ENCODE results near the gene NDUFB1. TPM values are rescaled to one million over a fixed set of nuclear protein-coding genes. Genes with fewer than 3 reads are reported as not detected.

The NDUFB1 gene
- total RNA-seq, 1 experiment from 2014 or later, result 32.2 TPM

- H3K9me2 ChIP-seq (ENCODE audit: insufficient read depth), result no peaks in the 10 kb centered on the region
Observed at GRCh38 chr14:92160619-92161018, 39.1 kb upstream of the NDUFB1 start.

GRCh38 chr14:92154283-92154942 lies 32.9 kb upstream of the NDUFB1 start:
- H3K9me3 ChIP-seq (ENCODE audit: insufficient read depth, low read depth), result no peaks in the 10 kb centered on the region
- no TSS peak for BruUV-seq (replicated peaks)
- TF ChIP-seq EZH2 (IDR thresholded peaks at IDR 0.05; ENCODE audit: low read depth) (no peak), CTCF (conservative IDR thresholded peaks at IDR 0.05) (no peak)
- no peak overlapping the region for H3K4me3 ChIP-seq
- H2AFZ ChIP-seq, result no peak overlapping the region
- H3K4me1 ChIP-seq (replicated peaks; ENCODE audit: insufficient read depth), result peaks cover 22% of the 10 kb centered on the region
- intact Hi-C loops (cut with micrococcal nuclease; ENCODE audit: unreplicated experiment), result no loop called here
- no peaks in the 10 kb centered on the region; the same call in 1 of the 2 replicates for H3K36me3 ChIP-seq (ENCODE audit: low read depth)
- peak overlapping the region; percentile 63 for H3K27ac ChIP-seq
- H3K79me2 ChIP-seq (ENCODE audit: low read depth), result no peaks in the 10 kb centered on the region
- 0 out of 2 replicates have a peak, but pooled peaks cover 6% of the 10 kb centered on the region for H4K20me1 ChIP-seq (ENCODE audit: insufficient read depth)
- ChIA-PET POLR2A (ENCODE audit: unreplicated experiment) (no interaction called here), CTCF (no interaction called here)
- H3K4me2 ChIP-seq, result no peak overlapping the region
- peak in 1 of 2 experiments; percentile 69 for DNase-seq
- no peaks in the 10 kb centered on the region for H3K27me3 ChIP-seq (ENCODE audit: insufficient read depth, low read depth)
- no peaks in the 10 kb centered on the region for H3K9me2 ChIP-seq (ENCODE audit: insufficient read depth)
- H3F3A ChIP-seq (ENCODE audit: insufficient read depth, low read depth), result peaks cover 16% of the 10 kb centered on the region; the same call in 1 of the 2 replicates

More at GRCh38 chr14:92160619-92161018, 39.1 kb upstream of the NDUFB1 start:
- H3F3A ChIP-seq (ENCODE audit: insufficient read depth, low read depth), result 0 out of 2 replicates have a peak, but pooled peaks cover 5% of the 10 kb centered on the region
- no peak for TF ChIP-seq CTCF (conservative IDR thresholded peaks at IDR 0.05)
- no peak for TF ChIP-seq EZH2 (IDR thresholded peaks at IDR 0.05; ENCODE audit: low read depth)
- H4K20me1 ChIP-seq (ENCODE audit: insufficient read depth), result no peaks in the 10 kb centered on the region
- H3K79me2 ChIP-seq (ENCODE audit: low read depth), result no peaks in the 10 kb centered on the region
- no peaks in the 10 kb centered on the region for H3K9me3 ChIP-seq (ENCODE audit: insufficient read depth, low read depth)
- POLR2A ChIA-PET (ENCODE audit: unreplicated experiment), result no interaction called here
- BruUV-seq (replicated peaks), result no TSS peak
- peaks cover 13% of the 10 kb centered on the region for H3K4me1 ChIP-seq (replicated peaks; ENCODE audit: insufficient read depth)
- DNase-seq, result peak in 1 of 2 experiments; percentile 63
- H3K27ac ChIP-seq, result peak overlapping the region; percentile 61
- no peak overlapping the region for H2AFZ ChIP-seq
- H3K4me3 ChIP-seq, result no peak overlapping the region
- H3K27me3 ChIP-seq (ENCODE audit: insufficient read depth, low read depth), result no peaks in the 10 kb centered on the region
- CTCF ChIA-PET, result no interaction called here
- peak overlapping the region; percentile 42 for H3K4me2 ChIP-seq
- peaks cover 10% of the 10 kb centered on the region; the same call in 1 of the 2 replicates for H3K36me3 ChIP-seq (ENCODE audit: low read depth)
- intact Hi-C loops (cut with micrococcal nuclease; ENCODE audit: unreplicated experiment), result no loop called here

- Histone ChIP-seq H3K4me3 (no peak overlapping the region), H3F3A (ENCODE audit: insufficient read depth, low read depth) (peaks cover 16% of the 10 kb centered on the region; the same call in 1 of the 2 replicates), H3K9me3 (ENCODE audit: insufficient read depth, low read depth) (no peaks in the 10 kb centered on the region), H4K20me1 (ENCODE audit: insufficient read depth) (0 out of 2 replicates have a peak, but pooled peaks cover 6% of the 10 kb centered on the region), H3K9me2 (ENCODE audit: insufficient read depth) (no peaks in the 10 kb centered on the region), H2AFZ (no peak overlapping the region), H3K79me2 (ENCODE audit: low read depth) (no peaks in the 10 kb centered on the region), H3K4me1 (replicated peaks; ENCODE audit: insufficient read depth) (peaks cover 22% of the 10 kb centered on the region), H3K36me3 (ENCODE audit: low read depth) (no peaks in the 10 kb centered on the region; the same call in 1 of the 2 replicates), H3K4me2 (no peak overlapping the region), H3K27ac (peak overlapping the region; percentile 63), H3K27me3 (ENCODE audit: insufficient read depth, low read depth) (no peaks in the 10 kb centered on the region)
- POLR2A ChIA-PET (ENCODE audit: unreplicated experiment), result no interaction called here
- CTCF ChIA-PET, result no interaction called here
- TF ChIP-seq EZH2 (IDR thresholded peaks at IDR 0.05; ENCODE audit: low read depth) (no peak), CTCF (conservative IDR thresholded peaks at IDR 0.05) (no peak)
- no TSS peak for BruUV-seq (replicated peaks)
- intact Hi-C loops (cut with micrococcal nuclease; ENCODE audit: unreplicated experiment), result no loop called here
- DNase-seq, result no peak
Observed at GRCh38 chr14:92153581-92153980, 32.1 kb upstream of the NDUFB1 start.
